Parathyroid adenoma (tissue), 2 donors: Measurements from ENCODE around the gene CCBE1.

ENCODE experiments used
- H2AFZ ChIP-seq: fragments of 300-600 bp; sonication (generic); one replicate; pipeline ENCODE4 v1.7.0; 2017; ENCODE audit warnings: antibody characterized with exemption, mild to moderate bottlenecking
- H3K27ac ChIP-seq: fragments of 300-600 bp; sonication (generic); one replicate; pipeline ENCODE4 v1.7.0; 2017
- H3K27me3 ChIP-seq: fragments of 300-600 bp; sonication (generic); one replicate; pipeline ENCODE4 v1.7.0; 2017; ENCODE audit warnings: low read length; ENCODE audit not compliant: control insufficient read depth, insufficient read depth
- H3K36me3 ChIP-seq: fragments of 300-600 bp; sonication (generic); one replicate; pipeline ENCODE4 v1.7.0; 2017; ENCODE audit warnings: low read length; ENCODE audit not compliant: control insufficient read depth, insufficient read depth
- H3K4me1 ChIP-seq: fragments of 300-600 bp; sonication (generic); one replicate; pipeline ENCODE4 v1.7.0; 2017; ENCODE audit warnings: control low read depth
- H3K4me2 ChIP-seq: fragments of 300-600 bp; sonication (generic); one replicate; pipeline ENCODE4 v1.7.0; 2017; ENCODE audit warnings: low read length
- H3K4me3 ChIP-seq: fragments of 300-600 bp; sonication (generic); one replicate; pipeline ENCODE4 v1.7.0; 2017; ENCODE audit warnings: low read depth, low read length
- H3K79me2 ChIP-seq: fragments of 300-600 bp; sonication (generic); one replicate; pipeline ENCODE4 v1.7.0; 2017; ENCODE audit warnings: control low read depth
- H3K9ac ChIP-seq: fragments of 300-600 bp; sonication (generic); one replicate; pipeline ENCODE4 v1.7.0; 2017; ENCODE audit warnings: mild to moderate bottlenecking
- H3K9me3 ChIP-seq: fragments of 300-600 bp; sonication (generic); one replicate; pipeline ENCODE4 v1.7.0; 2017; ENCODE audit warnings: low read length; ENCODE audit not compliant: control insufficient read depth
- TF ChIP-seq, protein P1 (sequence below): fragments of 300-600 bp; sonication (generic); IDR thresholded peaks from one replicate; pipeline ENCODE4 v1.7.0; 2017; ENCODE audit warnings: antibody characterized with exemption, mild to moderate bottlenecking
- donor health status: primary hyperparathyroidism.

The CCBE1 gene

DNA sequence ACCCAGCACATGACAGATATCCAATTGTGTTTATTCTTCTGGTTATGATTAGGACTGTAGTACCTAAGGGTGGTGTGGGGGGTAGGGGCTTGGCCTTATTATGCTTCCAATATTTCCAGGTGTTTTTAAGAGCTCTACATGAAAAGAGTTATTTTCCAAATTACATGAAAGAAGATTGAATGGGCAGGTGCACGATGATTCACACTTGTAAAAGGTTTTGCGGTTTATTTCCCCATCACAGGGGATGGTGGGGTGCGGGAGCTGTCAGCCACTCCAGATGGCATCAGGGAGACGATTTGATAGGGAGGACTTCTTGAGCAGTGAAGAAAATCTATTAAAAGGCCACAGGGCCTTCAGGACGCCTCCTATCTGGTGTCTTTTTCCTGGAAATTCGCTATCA lies 15.1 kb upstream of the CCBE1 start:
- H3K79me2 ChIP-seq, result no peaks in the 10 kb centered on the region
- no peak overlapping the region for H3K9ac ChIP-seq
- no peak overlapping the region for H3K4me2 ChIP-seq
- H3K27me3 ChIP-seq, result no peaks in the 10 kb centered on the region
- no peaks in the 10 kb centered on the region for H3K4me1 ChIP-seq
- H3K9me3 ChIP-seq, result no peaks in the 10 kb centered on the region
- no peak overlapping the region for H2AFZ ChIP-seq
- H3K36me3 ChIP-seq, result no peaks in the 10 kb centered on the region
- H3K4me3 ChIP-seq, result no peak overlapping the region
- TF ChIP-seq, protein P1, sequence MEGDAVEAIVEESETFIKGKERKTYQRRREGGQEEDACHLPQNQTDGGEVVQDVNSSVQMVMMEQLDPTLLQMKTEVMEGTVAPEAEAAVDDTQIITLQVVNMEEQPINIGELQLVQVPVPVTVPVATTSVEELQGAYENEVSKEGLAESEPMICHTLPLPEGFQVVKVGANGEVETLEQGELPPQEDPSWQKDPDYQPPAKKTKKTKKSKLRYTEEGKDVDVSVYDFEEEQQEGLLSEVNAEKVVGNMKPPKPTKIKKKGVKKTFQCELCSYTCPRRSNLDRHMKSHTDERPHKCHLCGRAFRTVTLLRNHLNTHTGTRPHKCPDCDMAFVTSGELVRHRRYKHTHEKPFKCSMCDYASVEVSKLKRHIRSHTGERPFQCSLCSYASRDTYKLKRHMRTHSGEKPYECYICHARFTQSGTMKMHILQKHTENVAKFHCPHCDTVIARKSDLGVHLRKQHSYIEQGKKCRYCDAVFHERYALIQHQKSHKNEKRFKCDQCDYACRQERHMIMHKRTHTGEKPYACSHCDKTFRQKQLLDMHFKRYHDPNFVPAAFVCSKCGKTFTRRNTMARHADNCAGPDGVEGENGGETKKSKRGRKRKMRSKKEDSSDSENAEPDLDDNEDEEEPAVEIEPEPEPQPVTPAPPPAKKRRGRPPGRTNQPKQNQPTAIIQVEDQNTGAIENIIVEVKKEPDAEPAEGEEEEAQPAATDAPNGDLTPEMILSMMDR, result no peak
- H3K27ac ChIP-seq, result no peak overlapping the region

- Histone ChIP-seq H3K9ac (no peak overlapping the region), H2AFZ (no peak overlapping the region), H3K4me2 (no peak overlapping the region), H3K4me3 (no peak overlapping the region), H3K9me3 (no peaks in the 10 kb centered on the region), H3K27ac (no peak overlapping the region), H3K36me3 (no peaks in the 10 kb centered on the region), H3K4me1 (no peaks in the 10 kb centered on the region), H3K79me2 (no peaks in the 10 kb centered on the region), H3K27me3 (no peaks in the 10 kb centered on the region)
- TF ChIP-seq, protein P1, result no peak
Measured at GRCh38 chr18:59708988-59709387, 11.8 kb upstream of the CCBE1 start.

DNA sequence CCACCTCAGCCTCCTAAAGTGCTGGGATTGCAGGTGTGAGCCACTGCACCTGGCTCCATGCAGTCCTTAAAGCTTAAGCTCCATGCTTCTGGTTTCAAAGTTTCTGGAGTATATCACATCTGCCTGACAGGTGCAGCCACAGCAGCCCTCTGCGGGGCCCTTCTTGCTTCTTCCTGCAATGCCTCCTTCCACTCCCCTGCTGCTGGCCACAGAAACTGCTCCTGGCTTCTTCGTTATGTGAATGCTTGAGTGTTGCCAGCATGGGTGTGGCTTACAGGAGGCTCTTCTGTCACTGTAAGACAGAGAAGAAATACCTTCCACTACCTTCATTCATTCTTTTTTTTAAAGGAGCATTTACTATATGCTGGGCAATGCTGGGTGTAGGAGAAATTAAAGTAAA lies 10.1 kb upstream of the CCBE1 start:
- TF ChIP-seq, protein P1, result no peak
- no peaks in the 10 kb centered on the region for H3K4me1 ChIP-seq
- no peak overlapping the region for H3K4me2 ChIP-seq
- no peaks in the 10 kb centered on the region for H3K36me3 ChIP-seq
- H3K27ac ChIP-seq, result no peak overlapping the region
- H3K9ac ChIP-seq, result no peak overlapping the region
- H3K4me3 ChIP-seq, result no peak overlapping the region
- no peak overlapping the region for H2AFZ ChIP-seq
- H3K79me2 ChIP-seq, result no peaks in the 10 kb centered on the region
- no peaks in the 10 kb centered on the region for H3K27me3 ChIP-seq
- no peaks in the 10 kb centered on the region for H3K9me3 ChIP-seq

DNA sequence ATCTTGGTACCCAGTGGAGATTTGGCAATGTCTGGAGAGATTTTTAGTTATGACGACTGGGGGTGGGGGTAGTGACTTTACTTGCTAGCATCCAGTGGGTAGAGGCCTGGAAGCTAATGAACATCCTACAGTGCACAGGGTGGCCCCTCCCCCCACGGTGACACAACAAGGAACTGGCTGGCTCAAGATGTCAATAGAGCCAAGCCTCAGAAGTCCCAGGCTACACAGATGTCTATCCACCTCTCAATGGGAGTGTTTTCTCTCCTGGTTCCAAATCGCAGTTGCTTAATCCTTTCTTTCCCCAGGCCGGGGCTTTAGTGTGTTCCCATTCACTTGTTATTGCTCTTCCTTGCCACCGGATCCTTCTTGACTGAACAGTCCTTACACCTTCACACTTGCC lies 9.3 kb upstream of the CCBE1 start:
- Histone ChIP-seq H3K27ac (no peak overlapping the region), H3K4me2 (no peak overlapping the region), H2AFZ (no peak overlapping the region), H3K9ac (no peak overlapping the region), H3K36me3 (no peaks in the 10 kb centered on the region), H3K9me3 (no peaks in the 10 kb centered on the region), H3K27me3 (no peaks in the 10 kb centered on the region), H3K4me3 (no peak overlapping the region), H3K4me1 (no peaks in the 10 kb centered on the region), H3K79me2 (no peaks in the 10 kb centered on the region)
- TF ChIP-seq, protein P1, result no peak

DNA sequence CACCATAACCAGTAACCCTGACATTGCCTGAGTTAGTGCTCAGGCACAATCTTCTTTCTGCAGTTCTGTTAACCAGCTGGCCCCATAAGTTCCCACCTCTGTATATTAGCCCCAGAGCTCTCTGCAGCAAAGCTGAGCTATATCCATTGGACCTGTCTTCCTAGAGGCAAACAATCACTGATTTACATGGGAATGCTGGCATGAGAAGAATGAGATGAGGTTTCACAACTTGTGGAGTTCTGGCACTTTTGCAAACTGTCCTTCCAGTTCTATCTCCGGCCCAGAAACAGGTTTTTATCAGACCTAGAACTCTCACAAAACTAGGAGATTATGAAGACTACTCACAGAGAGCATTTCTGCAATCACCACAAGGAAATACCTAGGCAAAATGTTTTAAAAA lies 7.9 kb upstream of the CCBE1 start:
- no peaks in the 10 kb centered on the region for H3K36me3 ChIP-seq
- no peak overlapping the region for H3K27ac ChIP-seq
- H3K4me3 ChIP-seq, result no peak overlapping the region
- TF ChIP-seq, protein P1, result no peak
- H3K9me3 ChIP-seq, result no peaks in the 10 kb centered on the region
- no peaks in the 10 kb centered on the region for H3K79me2 ChIP-seq
- no peak overlapping the region for H3K9ac ChIP-seq
- no peaks in the 10 kb centered on the region for H3K4me1 ChIP-seq
- no peak overlapping the region for H3K4me2 ChIP-seq
- H2AFZ ChIP-seq, result no peak overlapping the region
- no peaks in the 10 kb centered on the region for H3K27me3 ChIP-seq
